ENCODE measurements around the gene PPP1R12A. TPM values are rescaled to one million over a fixed set of nuclear protein-coding genes. Genes with fewer than 3 reads are reported as not detected.

Gene PPP1R12A
- total RNA-seq = 10 to 100 TPM; 39.0 to 88.6 (median 47.5) TPM

- no peaks in the 10 kb centered on the region for H3K27me3 ChIP-seq
- peak within 1 kb of the TSS; percentile 96 for H3K27ac ChIP-seq
- TF ChIP-seq POLR2A (IDR thresholded peaks at IDR 0.05) = peak; percentile 61 to 98
- peak in 1 of 2 donors; percentile 25 for TF ChIP-seq CTCF (IDR thresholded peaks at IDR 0.05)
- peak; percentile 77 to 94 (median 91) for TF ChIP-seq POLR2AphosphoS5 (IDR thresholded peaks at IDR 0.05)
- TF ChIP-seq EP300 (IDR thresholded peaks at IDR 0.05) = no peak
- H3K4me1 ChIP-seq = peaks cover 46% of the 10 kb centered on the region
- H3K36me3 ChIP-seq = no peaks in the 10 kb centered on the region
- DNase-seq (ENCODE audit: low spot score in 2 of 2) = peak; percentile 97 to 98
- 0% methylated on average over 4 of the region's 44 CpGs for WGBS
- peak within 1 kb of the TSS; percentile 94 for H3K4me3 ChIP-seq
- H3K9me3 ChIP-seq = no peaks in the 10 kb centered on the region
Observed at GRCh38 chr12:79935021-79935623, at the start of gene PPP1R12A. PPP1R12A (minus strand) TSS chr12:79935097; CDS start chr12:79934931, 166 bp downstream.

- WGBS = 59% methylated on average over 6 of the region's 6 CpGs
- H3K36me3 ChIP-seq = no peaks in the 10 kb centered on the region
- peaks cover 17% of the 10 kb centered on the region for H3K4me1 ChIP-seq
- H3K27ac ChIP-seq = peak overlapping the region; percentile 43
- no peak for TF ChIP-seq POLR2A (IDR thresholded peaks at IDR 0.05)
- no peak for TF ChIP-seq EP300 (IDR thresholded peaks at IDR 0.05)
- no peak for TF ChIP-seq POLR2AphosphoS5 (IDR thresholded peaks at IDR 0.05)
- TF ChIP-seq CTCF (IDR thresholded peaks at IDR 0.05) = no peak
- H3K4me3 ChIP-seq = no peak overlapping the region
- no peak for DNase-seq (ENCODE audit: low spot score in 2 of 2)
- H3K27me3 ChIP-seq = no peaks in the 10 kb centered on the region
- H3K9me3 ChIP-seq = no peaks in the 10 kb centered on the region
Observed at GRCh38 chr12:79983986-79984620, 49.2 kb upstream of the PPP1R12A start.

- Histone ChIP-seq H3K27me3 (no peaks in the 10 kb centered on the region), H3K9me3 (no peaks in the 10 kb centered on the region), H3K27ac (peak overlapping the region; percentile 43), H3K4me3 (no peak overlapping the region), H3K36me3 (no peaks in the 10 kb centered on the region), H3K4me1 (peaks cover 17% of the 10 kb centered on the region)
- WGBS = 42% methylated on average over 2 of the region's 2 CpGs
- no peak for TF ChIP-seq EP300 (IDR thresholded peaks at IDR 0.05)
- no peak for TF ChIP-seq POLR2AphosphoS5 (IDR thresholded peaks at IDR 0.05)
- no peak for TF ChIP-seq POLR2A (IDR thresholded peaks at IDR 0.05)
- no peak for TF ChIP-seq CTCF (IDR thresholded peaks at IDR 0.05)
- no peak for DNase-seq (ENCODE audit: low spot score in 2 of 2)
Observed at GRCh38 chr12:79983492-79983891, 48.6 kb upstream of the PPP1R12A start.

- peak overlapping the region; percentile 43 for H3K27ac ChIP-seq
- no peaks in the 10 kb centered on the region for H3K27me3 ChIP-seq
- no peak for DNase-seq (ENCODE audit: low spot score in 2 of 2)
- H3K4me1 ChIP-seq = peaks cover 17% of the 10 kb centered on the region
- no peaks in the 10 kb centered on the region for H3K9me3 ChIP-seq
- no peaks in the 10 kb centered on the region for H3K36me3 ChIP-seq
- WGBS = 70% methylated on average over 5 of the region's 5 CpGs
- no peak for TF ChIP-seq POLR2A (IDR thresholded peaks at IDR 0.05)
- no peak for TF ChIP-seq POLR2AphosphoS5 (IDR thresholded peaks at IDR 0.05)
- no peak for TF ChIP-seq EP300 (IDR thresholded peaks at IDR 0.05)
- TF ChIP-seq CTCF (IDR thresholded peaks at IDR 0.05) = no peak
- H3K4me3 ChIP-seq = no peak overlapping the region
Observed at GRCh38 chr12:79982086-79983062, 47.5 kb upstream of the PPP1R12A start.
